Measurements from ENCODE around the gene IER2. TPM values are rescaled to one million over a fixed set of nuclear protein-coding genes. Genes with fewer than 3 reads are reported as not detected.

Gene IER2
- total and polyA plus RNA-seq, 9 of the 15 experiments (the other 6 are each of a cell fraction or from before 2014, with no cell fraction given), result 4.5 to 205 (median 23.7) TPM

DNA sequence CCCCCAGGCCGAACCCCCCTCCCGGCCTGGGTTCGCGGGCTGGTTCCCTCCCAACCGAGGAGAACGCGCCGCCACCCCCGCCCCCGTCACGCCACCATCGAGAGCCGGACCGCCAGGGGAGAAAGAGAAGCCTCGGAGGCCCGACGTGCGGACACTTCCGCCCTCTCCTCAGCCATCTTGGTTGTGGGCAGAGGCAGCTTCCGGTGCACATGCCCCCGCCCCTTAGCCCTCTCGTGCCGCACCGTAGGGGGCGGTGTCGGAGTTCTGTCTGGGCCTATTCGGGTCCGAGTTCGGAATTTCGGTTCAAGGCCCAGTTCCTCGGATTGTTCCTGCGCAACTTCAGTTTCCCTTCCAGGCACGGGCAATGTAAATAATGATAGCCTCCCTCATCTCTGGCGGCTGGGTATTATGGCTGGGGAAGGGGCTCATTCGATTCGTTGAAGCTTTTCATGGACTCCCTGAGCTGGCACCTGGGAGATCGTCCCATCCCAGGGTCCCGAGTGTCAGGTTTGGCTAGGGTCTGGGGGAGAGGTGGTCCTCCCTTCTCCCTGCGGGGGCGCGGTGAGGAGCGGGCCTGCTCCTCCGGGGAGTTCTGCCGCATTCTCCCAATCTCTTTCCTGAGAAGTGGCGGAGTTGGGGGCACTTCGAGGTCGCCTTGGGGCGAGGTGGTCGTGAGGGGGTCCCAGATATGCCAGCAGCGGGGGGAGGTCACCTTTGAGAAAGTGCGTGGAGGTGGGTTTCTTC lies at the start of gene IER2, which contains the start of gene STX10 (continued):
- TF ChIP-seq, protein P1, sequence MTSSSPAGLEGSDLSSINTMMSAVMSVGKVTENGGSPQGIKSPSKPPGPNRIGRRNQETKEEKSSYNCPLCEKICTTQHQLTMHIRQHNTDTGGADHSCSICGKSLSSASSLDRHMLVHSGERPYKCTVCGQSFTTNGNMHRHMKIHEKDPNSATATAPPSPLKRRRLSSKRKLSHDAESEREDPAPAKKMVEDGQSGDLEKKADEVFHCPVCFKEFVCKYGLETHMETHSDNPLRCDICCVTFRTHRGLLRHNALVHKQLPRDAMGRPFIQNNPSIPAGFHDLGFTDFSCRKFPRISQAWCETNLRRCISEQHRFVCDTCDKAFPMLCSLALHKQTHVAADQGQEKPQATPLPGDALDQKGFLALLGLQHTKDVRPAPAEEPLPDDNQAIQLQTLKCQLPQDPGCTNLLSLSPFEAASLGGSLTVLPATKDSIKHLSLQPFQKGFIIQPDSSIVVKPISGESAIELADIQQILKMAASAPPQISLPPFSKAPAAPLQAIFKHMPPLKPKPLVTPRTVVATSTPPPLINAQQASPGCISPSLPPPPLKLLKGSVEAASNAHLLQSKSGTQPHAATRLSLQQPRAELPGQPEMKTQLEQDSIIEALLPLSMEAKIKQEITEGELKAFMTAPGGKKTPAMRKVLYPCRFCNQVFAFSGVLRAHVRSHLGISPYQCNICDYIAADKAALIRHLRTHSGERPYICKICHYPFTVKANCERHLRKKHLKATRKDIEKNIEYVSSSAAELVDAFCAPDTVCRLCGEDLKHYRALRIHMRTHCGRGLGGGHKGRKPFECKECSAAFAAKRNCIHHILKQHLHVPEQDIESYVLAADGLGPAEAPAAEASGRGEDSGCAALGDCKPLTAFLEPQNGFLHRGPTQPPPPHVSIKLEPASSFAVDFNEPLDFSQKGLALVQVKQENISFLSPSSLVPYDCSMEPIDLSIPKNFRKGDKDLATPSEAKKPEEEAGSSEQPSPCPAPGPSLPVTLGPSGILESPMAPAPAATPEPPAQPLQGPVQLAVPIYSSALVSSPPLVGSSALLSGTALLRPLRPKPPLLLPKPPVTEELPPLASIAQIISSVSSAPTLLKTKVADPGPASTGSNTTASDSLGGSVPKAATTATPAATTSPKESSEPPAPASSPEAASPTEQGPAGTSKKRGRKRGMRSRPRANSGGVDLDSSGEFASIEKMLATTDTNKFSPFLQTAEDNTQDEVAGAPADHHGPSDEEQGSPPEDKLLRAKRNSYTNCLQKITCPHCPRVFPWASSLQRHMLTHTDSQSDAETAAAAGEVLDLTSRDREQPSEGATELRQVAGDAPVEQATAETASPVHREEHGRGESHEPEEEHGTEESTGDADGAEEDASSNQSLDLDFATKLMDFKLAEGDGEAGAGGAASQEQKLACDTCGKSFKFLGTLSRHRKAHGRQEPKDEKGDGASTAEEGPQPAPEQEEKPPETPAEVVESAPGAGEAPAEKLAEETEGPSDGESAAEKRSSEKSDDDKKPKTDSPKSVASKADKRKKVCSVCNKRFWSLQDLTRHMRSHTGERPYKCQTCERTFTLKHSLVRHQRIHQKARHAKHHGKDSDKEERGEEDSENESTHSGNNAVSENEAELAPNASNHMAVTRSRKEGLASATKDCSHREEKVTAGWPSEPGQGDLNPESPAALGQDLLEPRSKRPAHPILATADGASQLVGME (CRISPR knock-in tag; IDR thresholded peaks at IDR 0.05), result no peak; the same call in 1 of the 2 replicates
- TF ChIP-seq, protein P2, sequence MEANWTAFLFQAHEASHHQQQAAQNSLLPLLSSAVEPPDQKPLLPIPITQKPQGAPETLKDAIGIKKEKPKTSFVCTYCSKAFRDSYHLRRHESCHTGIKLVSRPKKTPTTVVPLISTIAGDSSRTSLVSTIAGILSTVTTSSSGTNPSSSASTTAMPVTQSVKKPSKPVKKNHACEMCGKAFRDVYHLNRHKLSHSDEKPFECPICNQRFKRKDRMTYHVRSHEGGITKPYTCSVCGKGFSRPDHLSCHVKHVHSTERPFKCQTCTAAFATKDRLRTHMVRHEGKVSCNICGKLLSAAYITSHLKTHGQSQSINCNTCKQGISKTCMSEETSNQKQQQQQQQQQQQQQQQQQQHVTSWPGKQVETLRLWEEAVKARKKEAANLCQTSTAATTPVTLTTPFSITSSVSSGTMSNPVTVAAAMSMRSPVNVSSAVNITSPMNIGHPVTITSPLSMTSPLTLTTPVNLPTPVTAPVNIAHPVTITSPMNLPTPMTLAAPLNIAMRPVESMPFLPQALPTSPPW (CRISPR knock-in tag; IDR thresholded peaks at IDR 0.05), result peak; percentile 91
- TF ChIP-seq, protein P3, sequence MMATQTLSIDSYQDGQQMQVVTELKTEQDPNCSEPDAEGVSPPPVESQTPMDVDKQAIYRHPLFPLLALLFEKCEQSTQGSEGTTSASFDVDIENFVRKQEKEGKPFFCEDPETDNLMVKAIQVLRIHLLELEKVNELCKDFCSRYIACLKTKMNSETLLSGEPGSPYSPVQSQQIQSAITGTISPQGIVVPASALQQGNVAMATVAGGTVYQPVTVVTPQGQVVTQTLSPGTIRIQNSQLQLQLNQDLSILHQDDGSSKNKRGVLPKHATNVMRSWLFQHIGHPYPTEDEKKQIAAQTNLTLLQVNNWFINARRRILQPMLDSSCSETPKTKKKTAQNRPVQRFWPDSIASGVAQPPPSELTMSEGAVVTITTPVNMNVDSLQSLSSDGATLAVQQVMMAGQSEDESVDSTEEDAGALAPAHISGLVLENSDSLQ (IDR thresholded peaks at IDR 0.05), result peak; percentile 55; the same call in 1 of the 2 replicates
- TF ChIP-seq, protein P4, sequence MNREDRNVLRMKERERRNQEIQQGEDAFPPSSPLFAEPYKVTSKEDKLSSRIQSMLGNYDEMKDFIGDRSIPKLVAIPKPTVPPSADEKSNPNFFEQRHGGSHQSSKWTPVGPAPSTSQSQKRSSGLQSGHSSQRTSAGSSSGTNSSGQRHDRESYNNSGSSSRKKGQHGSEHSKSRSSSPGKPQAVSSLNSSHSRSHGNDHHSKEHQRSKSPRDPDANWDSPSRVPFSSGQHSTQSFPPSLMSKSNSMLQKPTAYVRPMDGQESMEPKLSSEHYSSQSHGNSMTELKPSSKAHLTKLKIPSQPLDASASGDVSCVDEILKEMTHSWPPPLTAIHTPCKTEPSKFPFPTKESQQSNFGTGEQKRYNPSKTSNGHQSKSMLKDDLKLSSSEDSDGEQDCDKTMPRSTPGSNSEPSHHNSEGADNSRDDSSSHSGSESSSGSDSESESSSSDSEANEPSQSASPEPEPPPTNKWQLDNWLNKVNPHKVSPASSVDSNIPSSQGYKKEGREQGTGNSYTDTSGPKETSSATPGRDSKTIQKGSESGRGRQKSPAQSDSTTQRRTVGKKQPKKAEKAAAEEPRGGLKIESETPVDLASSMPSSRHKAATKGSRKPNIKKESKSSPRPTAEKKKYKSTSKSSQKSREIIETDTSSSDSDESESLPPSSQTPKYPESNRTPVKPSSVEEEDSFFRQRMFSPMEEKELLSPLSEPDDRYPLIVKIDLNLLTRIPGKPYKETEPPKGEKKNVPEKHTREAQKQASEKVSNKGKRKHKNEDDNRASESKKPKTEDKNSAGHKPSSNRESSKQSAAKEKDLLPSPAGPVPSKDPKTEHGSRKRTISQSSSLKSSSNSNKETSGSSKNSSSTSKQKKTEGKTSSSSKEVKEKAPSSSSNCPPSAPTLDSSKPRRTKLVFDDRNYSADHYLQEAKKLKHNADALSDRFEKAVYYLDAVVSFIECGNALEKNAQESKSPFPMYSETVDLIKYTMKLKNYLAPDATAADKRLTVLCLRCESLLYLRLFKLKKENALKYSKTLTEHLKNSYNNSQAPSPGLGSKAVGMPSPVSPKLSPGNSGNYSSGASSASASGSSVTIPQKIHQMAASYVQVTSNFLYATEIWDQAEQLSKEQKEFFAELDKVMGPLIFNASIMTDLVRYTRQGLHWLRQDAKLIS (CRISPR knock-in tag; IDR thresholded peaks at IDR 0.05), result peak; percentile 6; the same call in 1 of the 2 replicates
- no peak for TF ChIP-seq HNRNPL (IDR thresholded peaks at IDR 0.05; ENCODE audit: low read depth, low read length)
- TF ChIP-seq, protein P5, sequence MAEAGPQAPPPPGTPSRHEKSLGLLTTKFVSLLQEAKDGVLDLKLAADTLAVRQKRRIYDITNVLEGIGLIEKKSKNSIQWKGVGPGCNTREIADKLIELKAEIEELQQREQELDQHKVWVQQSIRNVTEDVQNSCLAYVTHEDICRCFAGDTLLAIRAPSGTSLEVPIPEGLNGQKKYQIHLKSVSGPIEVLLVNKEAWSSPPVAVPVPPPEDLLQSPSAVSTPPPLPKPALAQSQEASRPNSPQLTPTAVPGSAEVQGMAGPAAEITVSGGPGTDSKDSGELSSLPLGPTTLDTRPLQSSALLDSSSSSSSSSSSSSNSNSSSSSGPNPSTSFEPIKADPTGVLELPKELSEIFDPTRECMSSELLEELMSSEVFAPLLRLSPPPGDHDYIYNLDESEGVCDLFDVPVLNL (CRISPR knock-in tag; IDR thresholded peaks at IDR 0.05; ENCODE audit: low read depth), result no peak
- TF ChIP-seq, protein P6, sequence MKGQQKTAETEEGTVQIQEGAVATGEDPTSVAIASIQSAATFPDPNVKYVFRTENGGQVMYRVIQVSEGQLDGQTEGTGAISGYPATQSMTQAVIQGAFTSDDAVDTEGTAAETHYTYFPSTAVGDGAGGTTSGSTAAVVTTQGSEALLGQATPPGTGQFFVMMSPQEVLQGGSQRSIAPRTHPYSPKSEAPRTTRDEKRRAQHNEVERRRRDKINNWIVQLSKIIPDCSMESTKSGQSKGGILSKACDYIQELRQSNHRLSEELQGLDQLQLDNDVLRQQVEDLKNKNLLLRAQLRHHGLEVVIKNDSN (CRISPR knock-in tag; IDR thresholded peaks at IDR 0.05), result peak; percentile 78
- TF ChIP-seq ZNF133 (CRISPR knock-in tag; IDR thresholded peaks at IDR 0.05), result no peak
- no peak for TF ChIP-seq STAT5B (CRISPR knock-in tag; IDR thresholded peaks at IDR 0.05)
- TF ChIP-seq ZNF41 (CRISPR knock-in tag; conservative IDR thresholded peaks at IDR 0.05), result no peak
- peak; percentile 68 for TF ChIP-seq NFRKB (IDR thresholded peaks at IDR 0.05; ENCODE audit: low read depth)
- TF ChIP-seq ETV1 (tag; conservative IDR thresholded peaks at IDR 0.05; ENCODE audit: low read depth), result peak; percentile 91
